ENCODE measurements around the gene KANSL1L.

- TF ChIP-seq CTCF (conservative IDR thresholded peaks at IDR 0.05 in 1 of 2, IDR thresholded peaks at IDR 0.05 in 1 of 2; ENCODE audit: extremely low read depth in 1 of 2, insufficient read depth in 1 of 2, low read depth in 1 of 2, low read length in 2 of 2) (no peak), EZH2 (IDR thresholded peaks at IDR 0.05; ENCODE audit: borderline replicate concordance, low read length) (no peak)
Observed at GRCh38 chr2:210128961-210129360, 42.2 kb downstream of the KANSL1L start.
